GM21825 (cell line): ENCODE measurements around the gene CC2D1A.

ENCODE experiments used
- ATAC-seq: cut with Tn5 transposase; IDR thresholded peaks from one replicate; pipeline ENCODE4 v1.9.1; 2021; ENCODE audit warnings: mild to moderate bottlenecking, moderate library complexity; ENCODE audit not compliant: unreplicated experiment

Gene CC2D1A

GRCh38 chr19:13905634-13906520, at the start of gene CC2D1A, which contains the start of gene BRME1:
Gene CC2D1A (plus strand): TSS chr19:13906201. CDS start chr19:13906442, 241 bp downstream.
Gene BRME1 (minus strand): TSS chr19:13906117. CDS start chr19:13904892, 1,225 bp downstream.
- peak; percentile 91 for ATAC-seq

GRCh38 chr19:13856497-13856896, 49.5 kb upstream of the CC2D1A start:
- no peak for ATAC-seq

GRCh38 chr19:13859361-13859880, 46.6 kb upstream of the CC2D1A start:
- ATAC-seq = no peak

- ATAC-seq = no peak
These were observed 45.2 kb upstream of the CC2D1A start for GRCh38 chr19:13860679-13861391.

- ATAC-seq = peak; percentile 29
These were observed 44.6 kb upstream of the CC2D1A start for GRCh38 chr19:13861392-13861713.

GRCh38 chr19:13861714-13862531, 44.1 kb upstream of the CC2D1A start:
- ATAC-seq = peak; percentile 64

- no peak for ATAC-seq
These were observed 41.8 kb upstream of the CC2D1A start for GRCh38 chr19:13864046-13864666.

- no peak for ATAC-seq
These were observed 41.1 kb upstream of the CC2D1A start for GRCh38 chr19:13864667-13865570.

GRCh38 chr19:13865571-13866462, 40.2 kb upstream of the CC2D1A start:
- ATAC-seq = no peak

- no peak for ATAC-seq
These were observed 39.4 kb upstream of the CC2D1A start for GRCh38 chr19:13866463-13867046.

- no peak for ATAC-seq
These were observed 37.3 kb upstream of the CC2D1A start for GRCh38 chr19:13868663-13869062.

GRCh38 chr19:13869281-13869680, 36.7 kb upstream of the CC2D1A start:
- ATAC-seq = no peak

- no peak for ATAC-seq
These were observed 35.1 kb upstream of the CC2D1A start for GRCh38 chr19:13870873-13871272.

- no peak for ATAC-seq
These were observed 33.7 kb upstream of the CC2D1A start for GRCh38 chr19:13872339-13872694.

- ATAC-seq = no peak
These were observed 33.2 kb upstream of the CC2D1A start for GRCh38 chr19:13872695-13873389.

GRCh38 chr19:13873834-13874515, 32.0 kb upstream of the CC2D1A start:
- ATAC-seq = no peak

GRCh38 chr19:13875824-13876223, 30.2 kb upstream of the CC2D1A start:
- ATAC-seq = no peak
